Measurements from ENCODE around the gene METRN.

DNA sequence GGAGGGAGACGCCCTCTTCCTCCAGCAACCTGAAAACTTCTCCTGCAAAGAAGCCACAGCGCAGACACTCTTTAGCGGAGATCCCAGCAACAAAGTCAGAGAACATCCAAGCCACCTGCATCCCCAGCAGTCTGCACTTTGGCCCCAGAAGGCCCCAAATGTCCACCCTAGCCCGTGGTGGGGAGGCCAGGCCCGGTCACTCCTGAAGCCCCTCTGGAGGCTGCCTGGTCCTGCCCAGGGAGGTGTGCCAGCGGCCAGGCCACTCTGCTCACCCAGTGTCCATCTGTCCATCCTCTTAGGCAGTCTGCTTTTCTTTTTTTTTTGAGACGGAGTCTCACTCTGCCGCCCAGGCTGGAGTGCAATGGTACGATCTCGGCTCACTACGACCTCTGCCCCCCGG lies 17.4 kb downstream of the METRN start:
- TF ChIP-seq, protein P1, sequence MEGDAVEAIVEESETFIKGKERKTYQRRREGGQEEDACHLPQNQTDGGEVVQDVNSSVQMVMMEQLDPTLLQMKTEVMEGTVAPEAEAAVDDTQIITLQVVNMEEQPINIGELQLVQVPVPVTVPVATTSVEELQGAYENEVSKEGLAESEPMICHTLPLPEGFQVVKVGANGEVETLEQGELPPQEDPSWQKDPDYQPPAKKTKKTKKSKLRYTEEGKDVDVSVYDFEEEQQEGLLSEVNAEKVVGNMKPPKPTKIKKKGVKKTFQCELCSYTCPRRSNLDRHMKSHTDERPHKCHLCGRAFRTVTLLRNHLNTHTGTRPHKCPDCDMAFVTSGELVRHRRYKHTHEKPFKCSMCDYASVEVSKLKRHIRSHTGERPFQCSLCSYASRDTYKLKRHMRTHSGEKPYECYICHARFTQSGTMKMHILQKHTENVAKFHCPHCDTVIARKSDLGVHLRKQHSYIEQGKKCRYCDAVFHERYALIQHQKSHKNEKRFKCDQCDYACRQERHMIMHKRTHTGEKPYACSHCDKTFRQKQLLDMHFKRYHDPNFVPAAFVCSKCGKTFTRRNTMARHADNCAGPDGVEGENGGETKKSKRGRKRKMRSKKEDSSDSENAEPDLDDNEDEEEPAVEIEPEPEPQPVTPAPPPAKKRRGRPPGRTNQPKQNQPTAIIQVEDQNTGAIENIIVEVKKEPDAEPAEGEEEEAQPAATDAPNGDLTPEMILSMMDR (IDR thresholded peaks at IDR 0.05), result no peak
- TF ChIP-seq POLR2A (IDR thresholded peaks at IDR 0.05), result no peak

Data from body of pancreas (tissue), 4 donors.